ENCODE results near the gene GRM8.

DNA sequence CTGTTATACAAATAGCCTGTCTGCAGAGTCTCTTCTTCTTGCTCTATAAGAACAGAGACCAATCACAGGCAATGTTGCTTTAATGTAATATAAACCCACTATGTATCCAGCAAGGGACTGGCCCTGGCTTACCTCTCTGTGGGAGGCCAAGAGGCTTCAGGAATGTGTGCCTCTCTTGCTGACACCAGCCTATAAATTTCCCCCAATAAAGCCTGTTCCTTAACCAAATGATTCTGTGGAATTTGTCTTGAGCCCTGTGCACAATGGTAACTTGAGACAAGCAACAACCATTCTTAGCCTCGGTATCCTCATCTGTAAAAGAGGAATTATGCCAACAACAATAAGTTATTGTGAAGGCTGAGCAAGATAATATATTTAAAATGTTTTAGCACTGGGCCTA is 563.7 kb downstream of the GRM8 start:
- no peak for TF ChIP-seq POLR2A (IDR thresholded peaks at IDR 0.05; ENCODE audit: low read depth, low read length)
- TF ChIP-seq POLR2AphosphoS5 (IDR thresholded peaks at IDR 0.05; ENCODE audit: low read depth, low read length) = no peak
- TF ChIP-seq TAF1 (IDR thresholded peaks at IDR 0.05; ENCODE audit: borderline replicate concordance, low read depth, low read length) = no peak

Data from GM12892 (cell line).